PC-9 (cell line): ENCODE results near the gene MAP3K4.

ENCODE experiments used
- EZH2 ChIP-seq: fragments of 200-600 bp; sonication (generic); IDR thresholded peaks from 2 replicates; pipeline ENCODE4 v1.8.0; 2017; ENCODE audit warnings: antibody characterized with exemption, low read depth
- TF ChIP-seq, protein P1 (sequence below): fragments of 200-600 bp; sonication (generic); conservative IDR thresholded peaks from 2 replicates; pipeline ENCODE4 v1.6.1; 2017; ENCODE audit warnings: mixed run types, antibody characterized with exemption, mild to moderate bottlenecking, moderate library complexity

DNA sequence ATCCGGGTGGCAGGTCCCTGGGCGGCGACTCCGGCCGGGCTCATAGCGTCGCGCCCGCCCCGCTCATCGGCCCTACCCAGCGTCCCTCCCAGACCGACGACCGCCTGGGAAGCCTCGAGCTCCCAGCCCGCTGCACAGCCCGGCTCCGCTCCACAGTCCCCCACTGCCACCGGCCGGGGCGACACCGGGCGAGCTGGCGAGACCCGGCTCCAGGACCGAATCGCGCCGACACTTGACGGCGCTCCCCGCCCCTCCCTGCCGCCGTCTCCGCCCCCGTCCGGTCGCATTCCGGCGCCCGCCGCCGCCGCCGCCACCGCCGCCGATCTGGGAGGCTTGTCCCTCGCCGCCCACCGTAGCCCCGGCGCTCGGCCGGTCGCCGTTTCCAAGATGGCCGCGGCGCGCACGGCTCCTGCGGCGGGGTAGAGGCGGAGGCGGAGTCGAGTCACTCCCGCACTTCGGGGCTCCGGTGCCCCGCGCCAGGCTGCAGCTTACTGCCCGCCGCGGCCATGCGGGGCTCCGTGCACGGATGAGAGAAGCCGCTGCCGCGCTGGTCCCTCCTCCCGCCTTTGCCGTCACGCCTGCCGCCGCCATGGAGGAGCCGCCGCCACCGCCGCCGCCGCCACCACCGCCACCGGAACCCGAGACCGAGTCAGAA lies at the start of gene MAP3K4:
- TF ChIP-seq, protein P1, sequence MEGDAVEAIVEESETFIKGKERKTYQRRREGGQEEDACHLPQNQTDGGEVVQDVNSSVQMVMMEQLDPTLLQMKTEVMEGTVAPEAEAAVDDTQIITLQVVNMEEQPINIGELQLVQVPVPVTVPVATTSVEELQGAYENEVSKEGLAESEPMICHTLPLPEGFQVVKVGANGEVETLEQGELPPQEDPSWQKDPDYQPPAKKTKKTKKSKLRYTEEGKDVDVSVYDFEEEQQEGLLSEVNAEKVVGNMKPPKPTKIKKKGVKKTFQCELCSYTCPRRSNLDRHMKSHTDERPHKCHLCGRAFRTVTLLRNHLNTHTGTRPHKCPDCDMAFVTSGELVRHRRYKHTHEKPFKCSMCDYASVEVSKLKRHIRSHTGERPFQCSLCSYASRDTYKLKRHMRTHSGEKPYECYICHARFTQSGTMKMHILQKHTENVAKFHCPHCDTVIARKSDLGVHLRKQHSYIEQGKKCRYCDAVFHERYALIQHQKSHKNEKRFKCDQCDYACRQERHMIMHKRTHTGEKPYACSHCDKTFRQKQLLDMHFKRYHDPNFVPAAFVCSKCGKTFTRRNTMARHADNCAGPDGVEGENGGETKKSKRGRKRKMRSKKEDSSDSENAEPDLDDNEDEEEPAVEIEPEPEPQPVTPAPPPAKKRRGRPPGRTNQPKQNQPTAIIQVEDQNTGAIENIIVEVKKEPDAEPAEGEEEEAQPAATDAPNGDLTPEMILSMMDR, result no peak
- no peak for TF ChIP-seq EZH2
